GM12878 (cell line): ENCODE measurements around the gene PLXNA4. TPM values are rescaled to one million over a fixed set of nuclear protein-coding genes. Genes with fewer than 3 reads are reported as not detected.

ENCODE experiments used
- ATAC-seq: fragments of 200-7000 bp; cut with Tn5 transposase; 3 replicates; pipeline ENCODE4 v1.9.1; 2020; ENCODE audit warnings: mild to moderate bottlenecking, moderate library complexity
- BruUV-seq: library from RNA; stranded (reverse); fragments of 400-500 nt; replicated peaks from 2 replicates; lab custom pipeline; 2021; lab: Mats Ljungman, UMichigan
- CTCF ChIA-PET: fragments of 300-600 bp; sonication (Branson Sonifier 250); formaldehyde crosslinking; extraction: SDS; loops from one replicate; lab custom pipeline; 2021; ENCODE audit warnings: inconsistent platforms; lab: Yijun Ruan, JAX
- POLR2A ChIA-PET: fragments of 350-600 bp; formaldehyde crosslinking; extraction: SDS; loops from one replicate; lab custom pipeline; 2021; ENCODE audit warnings: inconsistent platforms; lab: Charles Lee
- RAD21 ChIA-PET: fragments of 300-600 bp; sonication (Branson Sonifier 250); formaldehyde crosslinking; loops from one replicate; lab custom pipeline; 2023; ENCODE audit warnings: antibody characterized with exemption; ENCODE audit not compliant: unreplicated experiment; lab: Charles Lee
- SMC1A ChIA-PET: fragments of 300-600 bp; sonication (Branson Sonifier 250); formaldehyde crosslinking; loops from one replicate; lab custom pipeline; 2023; ENCODE audit not compliant: unreplicated experiment, uncharacterized antibody; lab: Charles Lee
- DNase-seq: peaks from one replicate; pipeline ENCODE4 v3.0.0-alpha.2; 2011; ENCODE audit warnings: low read depth, low spot score
- FAIRE-seq: peaks from 3 replicates; lab custom pipeline; 2011; peaks lifted over from hg19 to GRCh38; lab: Jason Lieb, UNC
- H2AFZ ChIP-seq: 2 replicates; pipeline ENCODE4 v1.6.0; 2011; ENCODE audit warnings: low read depth, low read length, control low read depth; ENCODE audit not compliant: control insufficient read depth
- H3K27ac ChIP-seq: 2 replicates; pipeline ENCODE4 v1.5.1; 2011; ENCODE audit warnings: control low read depth; ENCODE audit not compliant: control insufficient read depth, insufficient read depth
- H3K27me3 ChIP-seq, 2 experiments: replicated peaks in 1 of 2; 2 replicates each; pipeline versions ENCODE4 v1.6.0 to v1.6.1; 2011; ENCODE audit warnings: low read length in 1 of 2; ENCODE audit not compliant: control insufficient read depth in 2 of 2, insufficient read depth in 2 of 2
- H3K36me3 ChIP-seq, 2 experiments: 2 replicates each; pipeline ENCODE4 v1.5.1; 2011; ENCODE audit warnings: low read length in 1 of 2; ENCODE audit not compliant: control insufficient read depth in 2 of 2, insufficient read depth in 2 of 2
- H3K4me1 ChIP-seq: 2 replicates; pipeline ENCODE4 v1.6.1; 2011; ENCODE audit warnings: mild to moderate bottlenecking, low read length, moderate library complexity, mixed read lengths; ENCODE audit not compliant: control insufficient read depth, insufficient read depth
- H3K4me2 ChIP-seq: 2 replicates; pipeline ENCODE4 v1.6.0; 2011; ENCODE audit warnings: control low read depth; ENCODE audit not compliant: control insufficient read depth, insufficient read depth
- H3K4me3 ChIP-seq: fragments of 200-600 bp; sonication (generic); 2 replicates; pipeline ENCODE4 v1.5.1; 2016
- H3K79me2 ChIP-seq: 2 replicates; pipeline ENCODE4 v1.6.0; 2011; ENCODE audit warnings: low read length; ENCODE audit not compliant: control insufficient read depth, insufficient read depth
- H3K9ac ChIP-seq: 2 replicates; pipeline ENCODE4 v1.8.0; 2011; ENCODE audit warnings: low read length, control low read depth, mixed read lengths; ENCODE audit not compliant: control insufficient read depth, insufficient read depth
- H3K9me3 ChIP-seq: replicated peaks from 3 replicates; pipeline ENCODE4 v1.5.1; 2011; ENCODE audit warnings: mild to moderate bottlenecking, low read length; ENCODE audit not compliant: control insufficient read depth, insufficient read depth
- H4K20me1 ChIP-seq: 2 replicates; pipeline ENCODE4 v1.6.0; 2011; ENCODE audit not compliant: control insufficient read depth, insufficient read depth
- EP300 ChIP-seq, 2 experiments: fragments of 150-350 bp in 1 of 2; IDR thresholded peaks; 2 replicates each; pipeline ENCODE4 v1.6.1; 2011 to 2012; ENCODE audit warnings: low read depth in 2 of 2, low read length in 2 of 2, borderline replicate concordance in 1 of 2, improper control_type of control experiment in 1 of 2, inconsistent platforms in 1 of 2; ENCODE audit not compliant: control insufficient read depth in 1 of 2
- ETV6 ChIP-seq, 2 experiments: fragments of 450-650 bp in 1 of 2; IDR thresholded peaks in 1 of 2; conservative IDR thresholded peaks in 1 of 2; 2 replicates each; pipeline ENCODE4 v1.6.1; 2014; ENCODE audit warnings: antibody characterized with exemption in 1 of 2, borderline replicate concordance in 1 of 2, low read depth in 1 of 2, mild to moderate bottlenecking in 1 of 2, moderate library complexity in 1 of 2
- FOXM1 ChIP-seq: IDR thresholded peaks from 2 replicates; pipeline ENCODE4 v1.6.1; 2012; ENCODE audit warnings: low read depth, mild to moderate bottlenecking, inconsistent platforms, low read length, moderate library complexity
- NBN ChIP-seq: fragments of 450-650 bp; IDR thresholded peaks from 2 replicates; pipeline ENCODE4 v1.6.1; 2016
- PKNOX1 ChIP-seq: fragments of 450-650 bp; IDR thresholded peaks from 2 replicates; pipeline ENCODE4 v1.6.1; 2016; ENCODE audit warnings: mild to moderate bottlenecking
- PML ChIP-seq: IDR thresholded peaks from 2 replicates; pipeline ENCODE4 v1.6.1; 2012; ENCODE audit warnings: low read length, inconsistent platforms
- SMAD5 ChIP-seq: IDR thresholded peaks from 2 replicates; pipeline ENCODE4 v1.6.1; 2016; ENCODE audit warnings: antibody characterized with exemption, low read depth
- TCF3 ChIP-seq: IDR thresholded peaks from 2 replicates; pipeline ENCODE4 v1.6.1; 2012; ENCODE audit warnings: low read depth, mild to moderate bottlenecking, low read length, borderline replicate concordance; ENCODE audit not compliant: insufficient read depth
- ZBTB40 ChIP-seq: fragments of 450-650 bp; IDR thresholded peaks from 2 replicates; pipeline ENCODE4 v1.6.1; 2016; ENCODE audit warnings: mild to moderate bottlenecking, moderate library complexity, borderline replicate concordance
- ZNF384 ChIP-seq: IDR thresholded peaks from 2 replicates; pipeline ENCODE4 v1.6.1; 2012; ENCODE audit warnings: low read depth, mild to moderate bottlenecking, low read length, improper control_type of control experiment, borderline replicate concordance
- ZNF687 ChIP-seq: fragments of 450-650 bp; IDR thresholded peaks from 2 replicates; pipeline ENCODE4 v1.6.1; 2017; ENCODE audit warnings: mild to moderate bottlenecking, moderate library complexity
- WGBS: methylation state at CpG from one replicate; pipeline ENCODE4 v1.1.6; 2016; ENCODE audit warnings: low lambda C conversion rate; ENCODE audit not compliant: insufficient replicate concordance, insufficient coverage; ENCODE audit errors: missing lambda C conversion rate; 5-methylcytosine and 5-hydroxymethylcytosine counted together
- in situ Hi-C: fragments of 300-500 bp; cut with MboI; formaldehyde crosslinking; loops from 9 replicates; pipeline ENCODE4 v1.14.3; 2018; ENCODE audit warnings: mixed read lengths
- intact Hi-C: fragments of 100-400 bp; cut with micrococcal nuclease; formaldehyde crosslinking; loops from one replicate; pipeline ENCODE4 v1.14.2; 2022; ENCODE audit not compliant: unreplicated experiment
- polyA plus RNA-seq, 11 experiments: library from polyadenylated mRNA; depleted of rRNA in 4 of 11; unstranded in 6 of 11; stranded (reverse) in 5 of 11; fragments of >200 nt; fragmentation: Nextera tagmentation in 4 of 11; fragmentation: Illumina TruSeq in 1 of 11; extraction: Ambion mirVana in 4 of 11; extraction: Trizol in 1 of 11; gene quantifications; 1 replicate in 1 of 11; 2 replicates in 10 of 11; pipeline versions ENCODE4 v1.2.1 to v1.2.3, GENCODE V29; 2011 to 2016; ENCODE audit warnings: inconsistent platforms in 2 of 11, missing spikeins in 2 of 11, low read depth in 1 of 11
- total RNA-seq, 4 experiments: library from RNA; depleted of rRNA in 3 of 4; stranded (reverse); fragments of >200 nt in 3 of 4; fragmentation: Illumina TruSeq in 1 of 4; extraction: Trizol in 1 of 4; gene quantifications; 2 replicates each; pipeline versions ENCODE4 v1.2.1 to v1.2.3, GENCODE V29; 2013 to 2021

Gene PLXNA4
- total and polyA plus RNA-seq, 10 of the 15 experiments (the other 5 are each of a cell fraction or from before 2014, with no cell fraction given): 0.03 TPM; not detected in 9

- CTCF ChIA-PET: interaction anchor here (0.6 kb wide), 1 partner anchor 493 kb away, joined by 3 read pairs; no protein-coding TSS in a partner anchor
- ATAC-seq (no peak), FAIRE-seq (no peak), DNase-seq (no peak)
- no peak overlapping the region for H3K27ac ChIP-seq
- no peaks in the 10 kb centered on the region; the same call in 1 of the 2 replicates for H4K20me1 ChIP-seq
- H3K4me3 ChIP-seq: no peak overlapping the region
- in situ Hi-C loops: no loop called here
- 5% methylated on average over 8 of the region's 8 CpGs for WGBS
- no TSS peak for BruUV-seq
- SMC1A ChIA-PET: interaction anchor here (1.5 kb wide), 1 partner anchor 10 kb away, joined by 3 read pairs; no protein-coding TSS in a partner anchor
- POLR2A ChIA-PET: no interaction called here
- H3K4me1 ChIP-seq: no peaks in the 10 kb centered on the region
- no peak overlapping the region for H2AFZ ChIP-seq
- intact Hi-C loops: no loop called here
- H3K9me3 ChIP-seq: no peaks in the 10 kb centered on the region
- H3K36me3 ChIP-seq: no peaks in the 10 kb centered on the region
- H3K27me3 ChIP-seq: no peaks in the 10 kb centered on the region; a peak in 1 of 4 replicates
- H3K4me2 ChIP-seq: no peak overlapping the region
- H3K9ac ChIP-seq: no peak overlapping the region
- no peaks in the 10 kb centered on the region for H3K79me2 ChIP-seq
- RAD21 ChIA-PET: no interaction called here
- no peak for TF ChIP-seq PML
- no peak for TF ChIP-seq SMAD5
- TF ChIP-seq EP300 (IDR thresholded peaks at IDR 0.05; ENCODE audit: borderline replicate concordance in 1 of 2, control insufficient read depth in 1 of 2, low read depth in 2 of 2, low read length in 2 of 2): no peak
- TF ChIP-seq ZNF384: no peak
- TF ChIP-seq PKNOX1: no peak
- TF ChIP-seq ETV6 (conservative IDR thresholded peaks at IDR 0.05 in 1 of 2, IDR thresholded peaks at IDR 0.05 in 1 of 2; ENCODE audit: borderline replicate concordance in 1 of 2, low read depth in 1 of 2): no peak
- TF ChIP-seq ZNF687: no peak
- TF ChIP-seq TCF3: no peak
- TF ChIP-seq NBN: no peak
- TF ChIP-seq ZBTB40: no peak
- TF ChIP-seq FOXM1: no peak
Observed at GRCh38 chr7:132149436-132150304, 426.6 kb downstream of the PLXNA4 start.
